ENCODE results near the gene SEMA3A. TPM values are rescaled to one million over a fixed set of nuclear protein-coding genes. Genes with fewer than 3 reads are reported as not detected.

Gene SEMA3A
- total and polyA plus RNA-seq, 2 of the 4 experiments (the other 2 are of a cell fraction) = 31.2 to 213 TPM

DNA sequence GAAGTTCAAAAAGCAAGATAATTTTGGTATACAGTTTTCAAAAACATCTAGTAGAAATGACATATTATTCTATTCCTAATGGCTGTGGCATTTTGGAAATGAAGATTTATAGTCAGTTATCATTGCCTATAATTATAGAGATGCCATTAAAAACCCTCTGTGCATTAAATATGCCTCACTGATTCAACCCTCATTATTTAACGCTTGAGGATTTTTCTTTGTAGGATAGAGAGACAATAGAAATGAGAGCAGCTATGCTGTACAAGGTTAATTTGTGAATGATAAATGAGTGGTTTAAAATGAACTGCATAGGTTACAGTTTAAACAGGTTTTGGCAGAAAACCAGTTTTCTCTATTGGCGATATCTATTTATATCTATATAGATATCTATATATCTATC, 32.2 kb upstream of the SEMA3A start:
- no peaks in the 10 kb centered on the region for H3K9me3 ChIP-seq (ENCODE audit: control insufficient read depth, insufficient read depth, low read length)
- H4K91ac ChIP-seq (ENCODE audit: insufficient read depth, low read depth, low read length) = no peak overlapping the region
- no peak overlapping the region for H3K4ac ChIP-seq (ENCODE audit: low read depth, low read length)
- H3K27ac ChIP-seq (ENCODE audit: insufficient read depth, low read length) = no peak overlapping the region
- H3K36me3 ChIP-seq (ENCODE audit: control insufficient read depth, insufficient read depth, low read length) = no peaks in the 10 kb centered on the region
- no peak overlapping the region for H4K8ac ChIP-seq (ENCODE audit: low read depth in 2 of 2, low read length in 2 of 2)
- H2AK9ac ChIP-seq (replicated peaks; ENCODE audit: low read depth, low read length, poor library complexity) = no peak overlapping the region
- no peak overlapping the region for H3K4me2 ChIP-seq (ENCODE audit: low read depth, low read length)
- H2BK15ac ChIP-seq (ENCODE audit: low read depth, low read length) = no peak overlapping the region
- no peak overlapping the region for H2AFZ ChIP-seq (replicated peaks; ENCODE audit: low read length, poor library complexity)
- ATAC-seq (ENCODE audit: low read depth) = no peak
- intact Hi-C loops (cut with micrococcal nuclease) (no loop called here), in situ Hi-C loops (cut with MboI; ENCODE audit: low sequenced_read_pairs) (no loop called here), dilution Hi-C loops (cut with HindIII; ENCODE audit: low sequenced_read_pairs, unreplicated experiment) (no loop called here)
- H3K79me1 ChIP-seq (ENCODE audit: low read depth in 1 of 2, low read length in 2 of 2) = peaks cover 0 to 3% of the 10 kb centered on the region in 2 experiments; a peak in 1 of 4 replicates
- no peak overlapping the region for H2AK5ac ChIP-seq (ENCODE audit: low read depth, low read length)
- H3K18ac ChIP-seq (ENCODE audit: low read depth, low read length) = no peak overlapping the region
- no peaks in the 10 kb centered on the region for H3K27me3 ChIP-seq (ENCODE audit: control insufficient read depth, insufficient read depth, low read length)
- no peak overlapping the region for H2BK120ac ChIP-seq (ENCODE audit: low read depth, low read length)
- H2BK20ac ChIP-seq (ENCODE audit: low read depth, low read length) = no peak overlapping the region
- H3K14ac ChIP-seq (replicated peaks; ENCODE audit: low read depth, low read length) = no peak overlapping the region
- no peaks in the 10 kb centered on the region for H4K20me1 ChIP-seq (ENCODE audit: insufficient read depth, low read length)
- H3K9ac ChIP-seq (ENCODE audit: low read depth, low read length) = no peak overlapping the region
- H3K4me1 ChIP-seq (ENCODE audit: control insufficient read depth, insufficient read depth, low read length) = peaks cover 3% of the 10 kb centered on the region
- ChIA-PET CTCF (no interaction called here), POLR2A (ENCODE audit: unreplicated experiment) (no interaction called here)
- no peak for TF ChIP-seq CEBPB (IDR thresholded peaks at IDR 0.05; ENCODE audit: low read depth, low read length)
- TF ChIP-seq MAFK (IDR thresholded peaks at IDR 0.05; ENCODE audit: low read depth, low read length) = no peak
- TF ChIP-seq, protein P1, sequence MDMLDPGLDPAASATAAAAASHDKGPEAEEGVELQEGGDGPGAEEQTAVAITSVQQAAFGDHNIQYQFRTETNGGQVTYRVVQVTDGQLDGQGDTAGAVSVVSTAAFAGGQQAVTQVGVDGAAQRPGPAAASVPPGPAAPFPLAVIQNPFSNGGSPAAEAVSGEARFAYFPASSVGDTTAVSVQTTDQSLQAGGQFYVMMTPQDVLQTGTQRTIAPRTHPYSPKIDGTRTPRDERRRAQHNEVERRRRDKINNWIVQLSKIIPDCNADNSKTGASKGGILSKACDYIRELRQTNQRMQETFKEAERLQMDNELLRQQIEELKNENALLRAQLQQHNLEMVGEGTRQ (IDR thresholded peaks at IDR 0.05; ENCODE audit: low read depth, low read length) = no peak
- no peak for TF ChIP-seq SMC3 (IDR thresholded peaks at IDR 0.05; ENCODE audit: low read depth, low read length)
- no peak for TF ChIP-seq MXI1 (IDR thresholded peaks at IDR 0.05; ENCODE audit: borderline replicate concordance, low read depth, low read length)
- TF ChIP-seq MAZ (IDR thresholded peaks at IDR 0.05; ENCODE audit: borderline replicate concordance, low read depth, low read length) = no peak
- no peak for TF ChIP-seq RCOR1 (IDR thresholded peaks at IDR 0.05; ENCODE audit: insufficient replicate concordance, low read length)
- TF ChIP-seq, protein P2, sequence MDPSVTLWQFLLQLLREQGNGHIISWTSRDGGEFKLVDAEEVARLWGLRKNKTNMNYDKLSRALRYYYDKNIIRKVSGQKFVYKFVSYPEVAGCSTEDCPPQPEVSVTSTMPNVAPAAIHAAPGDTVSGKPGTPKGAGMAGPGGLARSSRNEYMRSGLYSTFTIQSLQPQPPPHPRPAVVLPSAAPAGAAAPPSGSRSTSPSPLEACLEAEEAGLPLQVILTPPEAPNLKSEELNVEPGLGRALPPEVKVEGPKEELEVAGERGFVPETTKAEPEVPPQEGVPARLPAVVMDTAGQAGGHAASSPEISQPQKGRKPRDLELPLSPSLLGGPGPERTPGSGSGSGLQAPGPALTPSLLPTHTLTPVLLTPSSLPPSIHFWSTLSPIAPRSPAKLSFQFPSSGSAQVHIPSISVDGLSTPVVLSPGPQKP (IDR thresholded peaks at IDR 0.05; ENCODE audit: borderline replicate concordance, low read depth, low read length) = no peak
- TF ChIP-seq BHLHE40 (IDR thresholded peaks at IDR 0.05; ENCODE audit: low read depth, low read length) = no peak
- no peak for TF ChIP-seq CHD1 (IDR thresholded peaks at IDR 0.05; ENCODE audit: low read depth, low read length)
- TF ChIP-seq CTCF (conservative IDR thresholded peaks at IDR 0.05; ENCODE audit: low read depth, low read length) = no peak
- no peak for TF ChIP-seq FOS (IDR thresholded peaks at IDR 0.05; ENCODE audit: low read depth, low read length)
- TF ChIP-seq RFX5 (IDR thresholded peaks at IDR 0.05; ENCODE audit: low read depth, low read length) = no peak
- no peak for TF ChIP-seq RAD21 (IDR thresholded peaks at IDR 0.05; ENCODE audit: low read length)
- TF ChIP-seq NFE2L2 (IDR thresholded peaks at IDR 0.05; ENCODE audit: low read depth, low read length) = no peak
- no peak for TF ChIP-seq POLR2A (IDR thresholded peaks at IDR 0.05; ENCODE audit: low read depth, low read length)
- no peak overlapping the region for H2BK5ac ChIP-seq (ENCODE audit: low read depth, low read length, poor library complexity, severe bottlenecking)
- H3K9me1 ChIP-seq (ENCODE audit: insufficient read depth, low read length) = no peaks in the 10 kb centered on the region
- BruUV-seq (replicated peaks) = no TSS peak
- H3K4me3 ChIP-seq (ENCODE audit: insufficient read depth, low read depth, low read length) = no peak overlapping the region
- no peak for DNase-seq
- H4K5ac ChIP-seq (ENCODE audit: low read depth, low read length) = no peak overlapping the region
- no peak overlapping the region for H3K23ac ChIP-seq (ENCODE audit: low read depth, low read length)
- no CpG with 5 or more reads among the region's 2 CpGs for WGBS, 2 experiments (ENCODE audit: extremely low coverage in 2 of 2, insufficient read length in 1 of 2)
- H3K56ac ChIP-seq (ENCODE audit: extremely low read depth, insufficient read depth, low read length) = no peak overlapping the region
